IPS-18a (cell line): ENCODE results near the gene TLN1.

ENCODE experiments used
- H3K27ac ChIP-seq: one replicate; pipeline ENCODE4 v1.5.1; 2013; ENCODE audit warnings: low read length
- H3K27me3 ChIP-seq: one replicate; pipeline ENCODE4 v1.6.1; 2013; ENCODE audit warnings: mild to moderate bottlenecking, low read length; ENCODE audit not compliant: control insufficient read depth, insufficient read depth
- H3K36me3 ChIP-seq: one replicate; pipeline ENCODE4 v1.6.1; 2013; ENCODE audit warnings: low read depth, low read length; ENCODE audit not compliant: control insufficient read depth
- H3K4me1 ChIP-seq: one replicate; pipeline ENCODE4 v1.6.1; 2013; ENCODE audit warnings: low read depth, low read length; ENCODE audit not compliant: control insufficient read depth
- H3K4me3 ChIP-seq: one replicate; pipeline ENCODE4 v1.5.1; 2013; ENCODE audit warnings: low read length
- H3K9ac ChIP-seq: one replicate; pipeline ENCODE4 v1.6.1; 2013; ENCODE audit warnings: mild to moderate bottlenecking, low read length, moderate library complexity
- H3K9me3 ChIP-seq: one replicate; pipeline ENCODE4 v1.6.1; 2013; ENCODE audit warnings: low read depth, low read length; ENCODE audit not compliant: control insufficient read depth

The TLN1 gene

GRCh38 chr9:35714123-35714522, 17.9 kb downstream of the TLN1 start:
- H3K4me1 ChIP-seq = no peaks in the 10 kb centered on the region
- no peak overlapping the region for H3K9ac ChIP-seq
- H3K27me3 ChIP-seq = no peaks in the 10 kb centered on the region
- H3K4me3 ChIP-seq = no peak overlapping the region
- no peaks in the 10 kb centered on the region for H3K9me3 ChIP-seq
- no peak overlapping the region for H3K27ac ChIP-seq
- H3K36me3 ChIP-seq = peaks cover 88% of the 10 kb centered on the region

- H3K27me3 ChIP-seq = no peaks in the 10 kb centered on the region
- no peaks in the 10 kb centered on the region for H3K9me3 ChIP-seq
- H3K9ac ChIP-seq = no peak overlapping the region
- H3K27ac ChIP-seq = no peak overlapping the region
- no peak overlapping the region for H3K4me3 ChIP-seq
- H3K36me3 ChIP-seq = peaks cover 88% of the 10 kb centered on the region
- H3K4me1 ChIP-seq = no peaks in the 10 kb centered on the region
Observed at GRCh38 chr9:35713578-35713977, 18.4 kb downstream of the TLN1 start.

- Histone ChIP-seq H3K27ac (no peak overlapping the region), H3K36me3 (peaks cover 88% of the 10 kb centered on the region), H3K27me3 (no peaks in the 10 kb centered on the region), H3K9ac (no peak overlapping the region), H3K4me1 (no peaks in the 10 kb centered on the region), H3K4me3 (no peak overlapping the region), H3K9me3 (no peaks in the 10 kb centered on the region)
Observed at GRCh38 chr9:35712762-35713400, 19.1 kb downstream of the TLN1 start.

GRCh38 chr9:35711501-35712428, 20.2 kb downstream of the TLN1 start:
- no peak overlapping the region for H3K9ac ChIP-seq

GRCh38 chr9:35710818-35711500, 21.0 kb downstream of the TLN1 start:
- H3K36me3 ChIP-seq = peaks cover 88% of the 10 kb centered on the region
- no peaks in the 10 kb centered on the region for H3K4me1 ChIP-seq
- no peak overlapping the region for H3K27ac ChIP-seq
- H3K9ac ChIP-seq = no peak overlapping the region
- H3K27me3 ChIP-seq = no peaks in the 10 kb centered on the region
- H3K9me3 ChIP-seq = no peaks in the 10 kb centered on the region
- H3K4me3 ChIP-seq = no peak overlapping the region

More at GRCh38 chr9:35711501-35712428, 20.2 kb downstream of the TLN1 start:
- Histone ChIP-seq H3K4me1 (no peaks in the 10 kb centered on the region), H3K36me3 (peaks cover 88% of the 10 kb centered on the region), H3K9me3 (no peaks in the 10 kb centered on the region), H3K4me3 (no peak overlapping the region), H3K27ac (no peak overlapping the region), H3K27me3 (no peaks in the 10 kb centered on the region)

- Histone ChIP-seq H3K4me3 (no peak overlapping the region), H3K27me3 (no peaks in the 10 kb centered on the region), H3K9ac (no peak overlapping the region), H3K4me1 (no peaks in the 10 kb centered on the region), H3K9me3 (no peaks in the 10 kb centered on the region), H3K27ac (no peak overlapping the region), H3K36me3 (peaks cover 88% of the 10 kb centered on the region)
Observed at GRCh38 chr9:35708146-35708545, 23.8 kb downstream of the TLN1 start.

GRCh38 chr9:35706951-35707350, 25.0 kb downstream of the TLN1 start:
- Histone ChIP-seq H3K27me3 (no peaks in the 10 kb centered on the region), H3K36me3 (peaks cover 91% of the 10 kb centered on the region), H3K9me3 (no peaks in the 10 kb centered on the region), H3K27ac (no peak overlapping the region), H3K4me1 (no peaks in the 10 kb centered on the region), H3K9ac (no peak overlapping the region), H3K4me3 (no peak overlapping the region)

GRCh38 chr9:35705836-35706430, 26.1 kb downstream of the TLN1 start:
- peaks cover 91% of the 10 kb centered on the region for H3K36me3 ChIP-seq
- H3K9ac ChIP-seq = no peak overlapping the region
- no peak overlapping the region for H3K4me3 ChIP-seq
- no peaks in the 10 kb centered on the region for H3K9me3 ChIP-seq
- H3K4me1 ChIP-seq = no peaks in the 10 kb centered on the region
- no peaks in the 10 kb centered on the region for H3K27me3 ChIP-seq
- no peak overlapping the region for H3K27ac ChIP-seq

- H3K4me3 ChIP-seq = no peak overlapping the region
- H3K27ac ChIP-seq = no peak overlapping the region
- peaks cover 91% of the 10 kb centered on the region for H3K36me3 ChIP-seq
- no peaks in the 10 kb centered on the region for H3K9me3 ChIP-seq
- no peaks in the 10 kb centered on the region for H3K4me1 ChIP-seq
- no peak overlapping the region for H3K9ac ChIP-seq
- no peaks in the 10 kb centered on the region for H3K27me3 ChIP-seq
Observed at GRCh38 chr9:35705372-35705771, 26.6 kb downstream of the TLN1 start.

GRCh38 chr9:35703906-35704672, 27.9 kb downstream of the TLN1 start:
- no peaks in the 10 kb centered on the region for H3K9me3 ChIP-seq
- H3K4me3 ChIP-seq = no peak overlapping the region
- no peaks in the 10 kb centered on the region for H3K27me3 ChIP-seq
- no peak overlapping the region for H3K27ac ChIP-seq
- H3K36me3 ChIP-seq = peaks cover 98% of the 10 kb centered on the region
- no peak overlapping the region for H3K9ac ChIP-seq
- H3K4me1 ChIP-seq = no peaks in the 10 kb centered on the region

- Histone ChIP-seq H3K27ac (no peak overlapping the region), H3K4me1 (no peaks in the 10 kb centered on the region), H3K4me3 (no peak overlapping the region), H3K36me3 (peaks cover 98% of the 10 kb centered on the region), H3K9ac (no peak overlapping the region), H3K9me3 (no peaks in the 10 kb centered on the region), H3K27me3 (no peaks in the 10 kb centered on the region)
Observed at GRCh38 chr9:35702696-35703095, 29.3 kb downstream of the TLN1 start.
